Spleen (tissue), 11 donors: ENCODE data around the gene MOB3C. TPM values are rescaled to one million over a fixed set of nuclear protein-coding genes. Genes with fewer than 3 reads are reported as not detected.

Experiments used
- DNase-seq: peaks from one replicate; pipeline ENCODE4 v3.0.0-alpha.2; 2020
- H3K27ac ChIP-seq, 8 donors: fragments of 200-600 bp; sonication (generic) in 7 of 8; 1 replicate in 4 of 8; 2 replicates in 4 of 8; pipeline versions ENCODE4 v1.5.0 to v1.8.0; 2016 to 2021; ENCODE audit warnings: inconsistent platforms in 4 of 8, mild to moderate bottlenecking in 4 of 8, moderate library complexity in 1 of 8
- H3K27me3 ChIP-seq, 7 donors: fragments of 200-600 bp; sonication (generic) in 6 of 7; replicated peaks in 1 of 7; 1 replicate in 4 of 7; 2 replicates in 3 of 7; pipeline versions ENCODE4 v1.5.0 to v1.8.0; 2016 to 2021; ENCODE audit warnings: inconsistent platforms in 3 of 7, mild to moderate bottlenecking in 1 of 7
- H3K36me3 ChIP-seq, 6 donors: fragments of 200-600 bp; sonication (generic) in 5 of 6; 1 replicate in 4 of 6; 2 replicates in 2 of 6; pipeline versions ENCODE4 v1.5.0 to v1.8.0; 2016 to 2021; ENCODE audit warnings: inconsistent platforms in 2 of 6
- H3K4me1 ChIP-seq, 6 donors: fragments of 200-600 bp; sonication (generic) in 5 of 6; 1 replicate in 3 of 6; 2 replicates in 3 of 6; pipeline versions ENCODE4 v1.5.0 to v1.8.0; 2016 to 2021; ENCODE audit warnings: inconsistent platforms in 3 of 6
- H3K4me3 ChIP-seq, 8 donors: fragments of 200-600 bp; sonication (generic) in 7 of 8; 1 replicate in 4 of 8; 2 replicates in 4 of 8; pipeline versions ENCODE4 v1.5.0 to v1.8.0; 2016 to 2021; ENCODE audit warnings: inconsistent platforms in 4 of 8, mild to moderate bottlenecking in 4 of 8, moderate library complexity in 2 of 8
- H3K9me3 ChIP-seq, 8 donors: fragments of 200-600 bp; sonication (generic) in 7 of 8; 1 replicate in 4 of 8; 2 replicates in 4 of 8; pipeline versions ENCODE4 v1.5.0 to v1.8.0; 2016 to 2021; ENCODE audit warnings: inconsistent platforms in 4 of 8
- POLR2A ChIP-seq, 3 donors: fragments of 450-650 bp; IDR thresholded peaks; one replicate each; pipeline ENCODE4 v1.5.1; 2017; ENCODE audit warnings: antibody characterized with exemption in 3 of 3, mild to moderate bottlenecking in 1 of 3
- POLR2AphosphoS5 ChIP-seq, 3 donors: sonication (generic); formaldehyde crosslinking; IDR thresholded peaks; one replicate each; pipeline ENCODE4 v1.5.1; 2017; ENCODE audit warnings: antibody characterized with exemption in 3 of 3
- WGBS, 5 donors: extraction: QIAGEN DNeasy Blood & Tissue Kit in 3 of 5; methylation state at CpG; one replicate each; pipeline versions ENCODE4 v1.1.5 to v1.1.7; 2013 to 2018; 5-methylcytosine and 5-hydroxymethylcytosine counted together
- intact Hi-C: fragments of 100-400 bp; cut with DNase I; formaldehyde crosslinking; loops from one replicate; pipeline ENCODE4 v1.15.0; 2023; ENCODE audit warnings: low total_unique reads
- polyA plus RNA-seq, 3 donors: library from polyadenylated mRNA; stranded (reverse); fragments of 200-250 nt; gene quantifications; one replicate each; pipeline ENCODE4 v1.2.1, GENCODE V29; 2013
- total RNA-seq, 7 donors: library from RNA; depleted of rRNA in 3 of 7; stranded (reverse); fragments of >200 nt in 3 of 7; fragmentation: NEBNext Ultra II Directional in 4 of 7; extraction: Animal tissue kit (Norgen Biotek cat#: 25700) in 4 of 7; gene quantifications; one replicate each; pipeline versions ENCODE4 v1.1.0 to v1.2.1, GENCODE V29; 2016 to 2021
- TF ChIP-seq, protein P1 (sequence below), 11 experiments: fragments of 200-600 bp in 7 of 11; fragments of 450-650 bp in 4 of 11; sonication (generic) in 4 of 11; IDR thresholded peaks in 8 of 11; conservative IDR thresholded peaks in 3 of 11; 1 replicate in 7 of 11; 2 replicates in 4 of 11; pipeline versions ENCODE4 v1.4.0 to v1.8.0; 2016 to 2021; ENCODE audit warnings: antibody characterized with exemption in 11 of 11, inconsistent platforms in 4 of 11, mild to moderate bottlenecking in 1 of 11
- donor health status: healthy with polysubstance abuse.
- donor health status: DM: no; HTN: no; CAD: no; lungs with moderate emphysema.
- donor health status: DM: no; HTN: no; CAD: no.
- donor health status: Bipolar disorder and iron deficiency.
- donor health status: healthy.
- donor health status: DM: no; HTN: no; CAD: no.
- donor health status: DM: yes; HTN: yes; CAD: no.

MOB3C gene
- total and polyA plus RNA-seq, 10 donors = 8.2 to 27.5 (median 21.1) TPM

DNA sequence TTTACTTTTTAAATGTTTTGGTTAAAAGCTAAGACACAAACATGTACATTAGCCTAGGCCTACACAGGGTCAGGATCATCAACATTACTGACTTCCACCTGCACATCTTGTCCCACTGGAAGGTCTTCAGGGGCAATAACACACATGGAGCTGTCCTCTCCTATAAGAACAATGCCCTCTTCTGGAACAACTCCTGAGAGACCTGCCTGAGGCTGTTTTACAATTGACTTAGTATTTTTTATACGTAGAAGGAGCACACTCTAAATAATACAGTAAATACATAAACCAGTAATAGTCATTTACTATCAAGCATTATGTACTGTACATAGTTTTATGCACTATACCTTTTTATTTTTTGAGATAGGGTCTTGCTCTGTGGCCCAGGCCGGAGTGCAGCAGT is 14.1 kb upstream of the MOB3C start:
- Histone ChIP-seq H3K27me3 (no peaks in the 10 kb centered on the region), H3K4me1 (no peaks in the 10 kb centered on the region), H3K27ac (no peak overlapping the region), H3K9me3 (no peaks in the 10 kb centered on the region), H3K36me3 (peaks cover 0 to 68% (median 33%) of the 10 kb centered on the region in 6 donors), H3K4me3 (no peak overlapping the region)
- WGBS, 5 donors = 88 to 98% (median 96%) methylated on average over 2 of the region's 2 CpGs
- intact Hi-C loops = no loop called here
- TF ChIP-seq, protein P1, sequence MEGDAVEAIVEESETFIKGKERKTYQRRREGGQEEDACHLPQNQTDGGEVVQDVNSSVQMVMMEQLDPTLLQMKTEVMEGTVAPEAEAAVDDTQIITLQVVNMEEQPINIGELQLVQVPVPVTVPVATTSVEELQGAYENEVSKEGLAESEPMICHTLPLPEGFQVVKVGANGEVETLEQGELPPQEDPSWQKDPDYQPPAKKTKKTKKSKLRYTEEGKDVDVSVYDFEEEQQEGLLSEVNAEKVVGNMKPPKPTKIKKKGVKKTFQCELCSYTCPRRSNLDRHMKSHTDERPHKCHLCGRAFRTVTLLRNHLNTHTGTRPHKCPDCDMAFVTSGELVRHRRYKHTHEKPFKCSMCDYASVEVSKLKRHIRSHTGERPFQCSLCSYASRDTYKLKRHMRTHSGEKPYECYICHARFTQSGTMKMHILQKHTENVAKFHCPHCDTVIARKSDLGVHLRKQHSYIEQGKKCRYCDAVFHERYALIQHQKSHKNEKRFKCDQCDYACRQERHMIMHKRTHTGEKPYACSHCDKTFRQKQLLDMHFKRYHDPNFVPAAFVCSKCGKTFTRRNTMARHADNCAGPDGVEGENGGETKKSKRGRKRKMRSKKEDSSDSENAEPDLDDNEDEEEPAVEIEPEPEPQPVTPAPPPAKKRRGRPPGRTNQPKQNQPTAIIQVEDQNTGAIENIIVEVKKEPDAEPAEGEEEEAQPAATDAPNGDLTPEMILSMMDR (IDR thresholded peaks at IDR 0.05 in 8 of 11, conservative IDR thresholded peaks at IDR 0.05 in 3 of 11) = no peak
- no peak for TF ChIP-seq POLR2AphosphoS5 (IDR thresholded peaks at IDR 0.05)
- no peak for TF ChIP-seq POLR2A (IDR thresholded peaks at IDR 0.05)
- DNase-seq = no peak

DNA sequence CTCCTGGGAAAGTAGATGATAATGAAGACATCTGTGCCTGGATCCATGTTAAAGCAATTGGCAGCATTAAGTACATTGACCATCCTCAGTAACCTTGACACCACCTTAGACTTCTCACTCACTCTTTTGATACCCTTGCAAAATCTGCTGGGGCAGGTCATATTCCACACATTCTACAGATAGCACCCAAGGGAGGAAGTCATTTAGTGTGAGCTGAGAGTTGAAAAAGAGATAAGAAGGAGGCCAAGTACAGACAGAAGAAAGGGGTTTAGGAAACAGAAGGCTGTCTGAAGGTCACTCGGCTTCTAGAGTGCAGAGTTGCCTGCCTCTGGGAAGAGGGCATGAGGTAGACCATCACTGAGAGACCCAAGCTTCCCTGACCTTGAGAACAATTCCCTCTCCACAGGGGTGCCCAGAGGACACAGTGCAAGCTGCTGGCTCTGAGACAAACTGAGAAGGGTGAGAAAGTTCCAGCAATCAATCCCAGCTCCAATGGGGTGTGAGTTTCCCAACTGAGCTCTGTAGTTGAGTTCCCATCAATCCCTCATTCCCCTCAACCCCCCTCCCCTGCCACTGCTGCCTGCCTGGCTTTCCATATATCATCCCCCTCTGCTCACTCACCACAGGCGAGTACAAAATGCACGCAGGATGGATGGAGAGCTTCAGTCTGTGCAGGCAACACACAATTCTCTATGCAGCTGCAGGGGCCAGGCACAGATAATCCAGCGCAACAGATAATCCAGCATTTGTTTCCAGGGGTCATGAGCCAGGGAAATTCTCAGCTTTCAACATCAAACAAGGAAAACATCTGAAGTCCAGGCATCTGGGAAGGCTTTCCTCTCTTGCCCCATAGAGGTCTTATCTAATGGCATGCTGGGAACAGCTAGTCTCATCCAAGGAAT is 7.4 kb upstream of the MOB3C start:
- intact Hi-C loops = no loop called here
- Histone ChIP-seq H3K27me3 (no peaks in the 10 kb centered on the region), H3K4me3 (no peak overlapping the region)

DNA sequence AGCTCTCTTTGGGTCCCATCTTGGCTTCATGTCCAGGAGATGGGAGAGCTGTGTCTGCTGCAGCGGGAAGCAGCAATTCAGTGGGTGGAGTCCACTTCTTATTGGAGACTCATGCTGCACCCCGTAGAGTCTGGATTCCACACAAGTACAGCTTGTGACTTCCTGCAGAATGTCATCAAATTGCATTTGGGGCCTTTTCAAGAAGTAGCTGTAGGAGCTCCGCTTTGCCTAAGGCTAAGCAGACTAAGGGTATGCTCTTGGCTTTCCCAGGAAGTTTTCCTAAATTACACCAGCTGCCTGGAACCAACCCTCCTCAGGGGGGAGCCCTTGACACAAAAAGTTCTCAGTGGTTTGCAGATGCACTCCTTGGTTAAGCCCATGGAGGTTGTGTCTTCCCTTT is 5.7 kb upstream of the MOB3C start:
- Histone ChIP-seq H3K4me1 (peaks cover 0 to 25% (median 2%) of the 10 kb centered on the region in 6 donors), H3K27me3 (no peaks in the 10 kb centered on the region), H3K4me3 (no peak overlapping the region), H3K9me3 (no peaks in the 10 kb centered on the region), H3K36me3 (no peaks in the 10 kb centered on the region), H3K27ac (no peak overlapping the region)
- no peak for DNase-seq
- intact Hi-C loops = no loop called here
- no peak for TF ChIP-seq POLR2AphosphoS5 (IDR thresholded peaks at IDR 0.05)
- TF ChIP-seq, protein P1 (IDR thresholded peaks at IDR 0.05 in 8 of 11, conservative IDR thresholded peaks at IDR 0.05 in 3 of 11) = peak in 6 of 11 experiments; percentile 13 to 30 (median 22)
- 72 to 86% (median 75%) methylated on average over 3 of the region's 3 CpGs for WGBS, 5 donors

More for the DNA sequence above, 7.4 kb upstream of the MOB3C start:
- Histone ChIP-seq H3K9me3 (no peaks in the 10 kb centered on the region), H3K4me1 (peaks cover 0 to 8% (median 0%) of the 10 kb centered on the region in 6 donors), H3K27ac (no peak overlapping the region), H3K36me3 (peaks cover 0 to 3% (median 0%) of the 10 kb centered on the region in 6 donors)
- no peak for TF ChIP-seq POLR2AphosphoS5 (IDR thresholded peaks at IDR 0.05)
- TF ChIP-seq, protein P1 (IDR thresholded peaks at IDR 0.05 in 8 of 11, conservative IDR thresholded peaks at IDR 0.05 in 3 of 11) = no peak
- TF ChIP-seq POLR2A (IDR thresholded peaks at IDR 0.05) = no peak
- 77 to 87% (median 83%) methylated on average over 4 of the region's 4 CpGs for WGBS, 5 donors
- DNase-seq = no peak

DNA sequence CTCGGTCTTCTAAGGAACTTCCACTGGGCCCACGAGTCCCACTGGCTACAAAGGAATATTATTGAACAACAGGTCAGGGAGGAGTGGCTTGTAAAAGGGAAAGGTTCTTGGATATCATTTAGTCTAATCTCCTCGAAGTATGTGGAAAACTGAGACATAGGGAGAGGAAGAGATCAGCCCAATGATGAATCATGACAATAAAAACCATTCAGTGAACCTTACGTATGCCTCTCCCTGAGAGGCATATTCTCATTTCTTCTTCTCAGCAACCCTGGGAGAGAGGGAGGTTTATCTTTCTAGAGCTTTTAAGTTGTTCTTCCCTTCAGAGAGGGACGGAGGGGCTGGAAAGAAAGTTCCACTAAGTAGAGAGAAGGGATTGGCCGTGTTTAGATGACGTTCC is 5.3 kb upstream of the MOB3C start:
- intact Hi-C loops = no loop called here
- WGBS, 5 donors = 77 to 87% (median 82%) methylated on average over 7 of the region's 7 CpGs
- no peak for DNase-seq

More for the DNA sequence above, 5.3 kb upstream of the MOB3C start:
- no peak for TF ChIP-seq POLR2A (IDR thresholded peaks at IDR 0.05)
- TF ChIP-seq, protein P1 (IDR thresholded peaks at IDR 0.05 in 8 of 11, conservative IDR thresholded peaks at IDR 0.05 in 3 of 11) = no peak
- TF ChIP-seq POLR2AphosphoS5 (IDR thresholded peaks at IDR 0.05) = no peak
- no peaks in the 10 kb centered on the region for H3K27me3 ChIP-seq
- peaks cover 0 to 29% (median 6%) of the 10 kb centered on the region in 6 donors for H3K4me1 ChIP-seq
- H3K36me3 ChIP-seq = no peaks in the 10 kb centered on the region
- H3K27ac ChIP-seq = no peak overlapping the region
- no peak overlapping the region for H3K4me3 ChIP-seq
- no peaks in the 10 kb centered on the region for H3K9me3 ChIP-seq
